HG03565 (cell line): ENCODE results near the gene PRRG4.
"Not testable (repeated sequence)": the region's sequence is repeated elsewhere in the genome, so short reads cannot be mapped to it uniquely, and the experiment has no call there.

Experiments used
- ATAC-seq: cut with Tn5 transposase; IDR thresholded peaks from one replicate; pipeline ENCODE4 v1.9.1; 2021; ENCODE audit warnings: mild to moderate bottlenecking, moderate library complexity; ENCODE audit not compliant: unreplicated experiment

Gene PRRG4

GRCh38 chr11:32884770-32885384 lies 55.1 kb downstream of the PRRG4 start:
- ATAC-seq, result no peak

- ATAC-seq, result no peak
These were observed 55.8 kb downstream of the PRRG4 start for GRCh38 chr11:32885556-32885955.

- no peak for ATAC-seq
These were observed 56.5 kb downstream of the PRRG4 start for GRCh38 chr11:32886180-32886579.

GRCh38 chr11:32887707-32888383 lies 58.1 kb downstream of the PRRG4 start:
- not testable (repeated sequence) for ATAC-seq

GRCh38 chr11:32888384-32888710 lies 58.6 kb downstream of the PRRG4 start:
- not testable (repeated sequence) for ATAC-seq

GRCh38 chr11:32888805-32889204 lies 59.1 kb downstream of the PRRG4 start:
- no peak for ATAC-seq

- no peak for ATAC-seq
These were observed 61.3 kb downstream of the PRRG4 start for GRCh38 chr11:32890843-32891656.

- ATAC-seq, result no peak
These were observed 62.1 kb downstream of the PRRG4 start for GRCh38 chr11:32891657-32892354.

- peak; percentile 50 for ATAC-seq
These were observed 62.8 kb downstream of the PRRG4 start, which contains the start of gene QSER1 for GRCh38 chr11:32892355-32893092. Gene QSER1 (plus strand): TSS chr11:32892811. CDS start chr11:32893126, 315 bp downstream.

- no peak for ATAC-seq
These were observed 63.3 kb downstream of the PRRG4 start for GRCh38 chr11:32893093-32893342.

GRCh38 chr11:32893343-32894148 lies 63.8 kb downstream of the PRRG4 start:
- ATAC-seq, result peak; percentile 15

GRCh38 chr11:32894149-32894827 lies 64.6 kb downstream of the PRRG4 start:
- no peak for ATAC-seq

GRCh38 chr11:32894921-32895320 lies 65.2 kb downstream of the PRRG4 start:
- ATAC-seq, result no peak

GRCh38 chr11:32895471-32895870 lies 65.7 kb downstream of the PRRG4 start:
- no peak for ATAC-seq

GRCh38 chr11:32897103-32897502 lies 67.4 kb downstream of the PRRG4 start:
- no peak for ATAC-seq

- ATAC-seq, result peak; percentile 47
These were observed 69.7 kb downstream of the PRRG4 start for GRCh38 chr11:32899438-32899837.

- no peak for ATAC-seq
These were observed 72.5 kb downstream of the PRRG4 start for GRCh38 chr11:32902089-32902665.

- ATAC-seq, result no peak
These were observed 75.4 kb downstream of the PRRG4 start for GRCh38 chr11:32905028-32905667.
